GM10248 (cell line): ENCODE results near the gene SOCS6.
"Not testable (repeated sequence)": the region's sequence is repeated elsewhere in the genome, so short reads cannot be mapped to it uniquely, and the experiment has no call there.

Experiments
- CTCF ChIA-PET: fragments of 300-600 bp; sonication (Branson Sonifier 250); formaldehyde crosslinking; extraction: SDS; loops from one replicate; lab custom pipeline; 2021; ENCODE audit warnings: antibody characterized with exemption; lab: Yijun Ruan, JAX
- POLR2A ChIA-PET: fragments of 350-650 bp; sonication (Branson Sonifier 250); formaldehyde crosslinking; extraction: SDS; loops from one replicate; lab custom pipeline; 2020; ENCODE audit warnings: antibody characterized with exemption; lab: Yijun Ruan, JAX
- DNase-seq: peaks from one replicate; pipeline ENCODE4 v3.0.0; 2012; ENCODE audit errors: extremely low spot score
- TF ChIP-seq, protein P1 (sequence below): IDR thresholded peaks from 2 replicates; pipeline ENCODE4 v1.5.1; 2012; ENCODE audit warnings: mild to moderate bottlenecking, low read depth; ENCODE audit errors: extremely low read depth, missing control alignments, control extremely low read depth

The SOCS6 gene

DNA sequence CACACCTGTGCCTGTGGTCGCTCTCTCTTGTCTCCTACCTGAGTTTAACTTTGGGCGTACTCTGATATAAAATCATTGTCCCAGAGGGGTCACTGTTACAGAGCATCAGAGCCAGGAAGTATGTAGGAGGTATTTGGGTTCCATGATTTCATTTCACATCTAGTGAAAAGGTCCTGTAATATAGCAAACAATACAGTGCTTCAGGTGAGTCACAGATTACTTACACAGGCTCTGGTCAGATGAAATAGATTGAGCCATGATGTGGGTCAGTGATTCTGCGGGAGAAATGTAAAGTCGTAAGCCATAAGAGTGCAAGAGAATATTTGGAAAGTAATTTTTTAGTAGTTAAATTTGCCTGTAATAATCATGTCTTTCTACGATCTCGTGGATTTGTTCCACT is 70.2 kb downstream of the SOCS6 start:
- CTCF ChIA-PET = no interaction called here
- POLR2A ChIA-PET = no interaction called here
- DNase-seq = no peak
- TF ChIP-seq, protein P1, sequence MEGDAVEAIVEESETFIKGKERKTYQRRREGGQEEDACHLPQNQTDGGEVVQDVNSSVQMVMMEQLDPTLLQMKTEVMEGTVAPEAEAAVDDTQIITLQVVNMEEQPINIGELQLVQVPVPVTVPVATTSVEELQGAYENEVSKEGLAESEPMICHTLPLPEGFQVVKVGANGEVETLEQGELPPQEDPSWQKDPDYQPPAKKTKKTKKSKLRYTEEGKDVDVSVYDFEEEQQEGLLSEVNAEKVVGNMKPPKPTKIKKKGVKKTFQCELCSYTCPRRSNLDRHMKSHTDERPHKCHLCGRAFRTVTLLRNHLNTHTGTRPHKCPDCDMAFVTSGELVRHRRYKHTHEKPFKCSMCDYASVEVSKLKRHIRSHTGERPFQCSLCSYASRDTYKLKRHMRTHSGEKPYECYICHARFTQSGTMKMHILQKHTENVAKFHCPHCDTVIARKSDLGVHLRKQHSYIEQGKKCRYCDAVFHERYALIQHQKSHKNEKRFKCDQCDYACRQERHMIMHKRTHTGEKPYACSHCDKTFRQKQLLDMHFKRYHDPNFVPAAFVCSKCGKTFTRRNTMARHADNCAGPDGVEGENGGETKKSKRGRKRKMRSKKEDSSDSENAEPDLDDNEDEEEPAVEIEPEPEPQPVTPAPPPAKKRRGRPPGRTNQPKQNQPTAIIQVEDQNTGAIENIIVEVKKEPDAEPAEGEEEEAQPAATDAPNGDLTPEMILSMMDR = no peak

DNA sequence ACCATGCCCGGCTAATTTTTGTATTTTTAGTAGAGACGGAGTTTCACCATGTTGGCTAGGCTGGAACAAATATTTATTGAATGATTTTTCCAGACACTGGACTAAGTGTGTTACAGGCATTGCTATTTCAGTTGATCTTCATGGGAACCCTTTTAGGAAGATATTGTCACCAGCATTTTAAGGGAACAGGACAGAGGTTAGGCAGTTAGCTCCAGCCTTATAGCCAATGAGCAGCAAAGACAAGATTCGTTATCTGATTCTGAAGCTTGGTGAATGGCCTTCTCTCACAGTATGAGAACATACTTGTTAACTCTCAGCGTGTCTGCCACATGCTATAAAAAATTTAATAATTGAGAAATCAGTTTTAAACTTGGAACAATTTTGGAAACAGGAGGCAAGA is 73.4 kb downstream of the SOCS6 start:
- CTCF ChIA-PET = interaction anchor here (1.2 to 1.8 kb wide), 2 partner anchors 9 to 67 kb away, joined by 3 to 4 read pairs; no protein-coding TSS in a partner anchor

DNA sequence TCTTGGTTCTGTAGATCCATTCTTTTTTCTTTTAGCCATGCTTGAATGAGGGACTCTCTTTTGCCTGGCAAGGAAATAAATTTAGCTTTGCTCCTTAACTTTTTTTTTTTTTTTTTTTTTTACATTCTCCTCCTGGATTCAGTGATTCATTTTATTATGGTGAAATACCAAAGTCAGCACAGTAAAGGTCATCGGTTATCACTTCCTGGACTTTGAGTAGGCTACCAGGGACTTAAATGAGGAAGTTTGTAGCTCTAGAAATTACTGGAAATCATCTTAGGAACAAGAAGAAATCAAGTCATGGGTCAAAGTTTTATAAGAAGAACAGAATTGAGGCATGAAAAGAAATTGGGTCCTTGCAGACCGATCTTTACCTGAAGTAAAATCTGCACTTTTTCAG is 75.0 kb downstream of the SOCS6 start:
- DNase-seq = no peak
- CTCF ChIA-PET = no interaction called here
- TF ChIP-seq, protein P1 = no peak
- POLR2A ChIA-PET = no interaction called here

More for the DNA sequence above, 73.4 kb downstream of the SOCS6 start:
- TF ChIP-seq, protein P1 = no peak
- POLR2A ChIA-PET = no interaction called here
- DNase-seq = no peak

DNA sequence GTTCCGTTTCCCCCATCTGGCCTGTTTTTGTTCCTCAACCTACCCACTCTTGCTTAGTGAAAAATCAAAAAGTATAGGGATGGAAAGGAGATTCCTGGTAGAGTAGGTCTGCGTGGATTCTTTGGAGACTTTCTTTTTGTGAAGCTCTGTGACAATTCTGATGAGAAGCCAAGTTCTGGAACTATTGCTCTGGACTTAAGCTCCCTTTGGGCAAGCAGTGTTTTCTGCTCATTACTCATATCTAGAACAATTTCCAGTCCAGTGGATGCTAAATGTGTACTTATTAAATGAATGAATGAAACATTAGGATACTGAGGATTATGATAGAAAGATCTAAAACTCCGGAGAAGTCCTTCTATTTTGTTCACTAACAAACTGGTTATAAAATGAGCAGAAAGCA is 76.5 kb downstream of the SOCS6 start:
- TF ChIP-seq, protein P1 = no peak
- no peak for DNase-seq
- ChIA-PET CTCF (interaction anchor here (0.9 to 2.2 kb wide), 2 partner anchors 9 to 17 kb away, joined by 3 to 10 read pairs; no protein-coding TSS in a partner anchor), POLR2A (no interaction called here)

DNA sequence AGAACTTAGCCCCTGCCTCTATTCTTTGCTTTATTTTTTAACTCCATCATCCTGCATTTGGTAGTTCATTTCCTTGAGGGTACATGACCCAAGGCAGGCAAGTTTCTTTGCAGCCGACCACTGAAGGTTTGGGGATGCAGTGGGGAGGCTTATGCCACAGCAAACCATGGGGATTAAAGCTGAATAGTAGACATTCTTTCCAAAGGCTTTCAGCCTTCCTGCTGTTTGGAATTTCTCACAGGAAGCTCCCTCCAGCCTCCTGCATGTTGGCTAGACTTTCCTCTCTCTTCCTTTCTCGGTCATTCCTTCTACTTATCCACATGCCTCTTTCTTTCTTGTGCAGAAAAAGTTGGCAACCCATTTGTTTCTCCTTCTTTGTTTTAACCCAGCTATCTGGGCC is 77.3 kb downstream of the SOCS6 start:
- TF ChIP-seq, protein P1 = no peak
- CTCF ChIA-PET = interaction anchor here (1.7 to 2.2 kb wide), 2 partner anchors 10 to 11 kb away, joined by 5 to 10 read pairs; no protein-coding TSS in a partner anchor
- POLR2A ChIA-PET = no interaction called here
- no peak for DNase-seq

DNA sequence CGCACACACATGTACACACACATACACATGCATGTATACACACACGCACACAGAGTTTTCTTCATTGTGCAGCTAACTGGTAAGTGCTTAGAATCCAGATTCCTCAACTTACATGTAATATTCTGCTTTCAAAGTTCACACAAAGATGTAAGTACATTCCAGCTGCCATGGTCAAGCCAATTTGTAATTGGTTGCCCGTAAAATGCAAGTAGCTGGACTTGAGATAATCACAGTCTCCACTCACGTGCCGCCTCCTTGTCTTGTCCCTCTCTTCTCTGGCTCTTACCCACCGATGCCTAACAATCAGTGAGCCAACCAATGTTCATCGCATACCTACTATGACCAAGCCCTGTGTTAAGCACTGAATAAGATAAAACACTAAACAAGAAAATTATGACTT is 77.8 kb downstream of the SOCS6 start:
- TF ChIP-seq, protein P1 = no peak
- no peak for DNase-seq
- ChIA-PET CTCF (interaction anchor here (1.7 to 2.2 kb wide), 2 partner anchors 10 kb away, joined by 5 to 10 read pairs; no protein-coding TSS in a partner anchor), POLR2A (no interaction called here)

DNA sequence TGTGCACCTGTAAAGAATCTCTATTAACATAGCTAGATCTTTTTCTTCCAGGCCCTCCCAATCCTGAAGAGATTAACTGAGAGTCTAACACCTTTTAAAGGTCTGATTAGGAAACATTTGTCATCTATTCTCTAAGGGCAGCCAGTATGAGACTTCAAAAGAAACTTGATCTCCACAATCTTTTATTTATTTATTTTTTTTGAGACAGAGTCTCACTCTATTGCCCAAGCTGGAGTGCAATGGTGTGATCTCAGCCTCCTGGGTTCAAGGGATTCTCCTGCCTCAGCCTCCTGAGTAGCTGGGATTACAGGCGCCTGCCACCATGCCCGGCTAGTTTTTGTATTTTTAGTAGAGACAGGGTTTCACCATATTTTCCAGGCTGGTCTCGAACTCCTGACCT is 78.5 kb downstream of the SOCS6 start:
- CTCF ChIA-PET = interaction anchor here (1.7 kb wide), 1 partner anchor 10 kb away, joined by 5 read pairs; no protein-coding TSS in a partner anchor
- POLR2A ChIA-PET, DNase-seq: not testable (repeated sequence)
